ENCODE results near the gene CDSN.

CDSN gene

DNA sequence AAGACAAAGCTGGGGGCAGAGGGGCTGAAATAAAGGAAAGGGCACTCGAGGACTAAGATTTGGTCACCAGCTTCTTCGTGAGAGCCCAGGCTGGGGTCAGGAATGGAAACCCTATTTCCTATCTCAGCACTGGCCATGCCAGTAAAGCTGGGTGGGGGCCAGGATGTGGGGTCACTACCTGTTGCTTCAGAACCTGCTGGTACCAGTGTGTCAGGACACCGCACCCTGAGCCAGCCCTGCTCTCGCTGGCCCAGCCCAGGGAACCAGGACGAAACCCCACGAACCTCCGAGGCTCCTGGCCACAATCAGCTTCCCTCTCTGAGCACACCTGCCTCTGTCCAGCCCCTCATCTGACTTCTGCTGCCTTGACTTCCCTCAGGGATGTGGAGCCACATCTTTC, 2.1 kb downstream of the CDSN start:
- in situ Hi-C loops (cut with MboI; ENCODE audit: low sequenced_read_pairs, unreplicated experiment) = no loop called here
- TF ChIP-seq, protein P1, sequence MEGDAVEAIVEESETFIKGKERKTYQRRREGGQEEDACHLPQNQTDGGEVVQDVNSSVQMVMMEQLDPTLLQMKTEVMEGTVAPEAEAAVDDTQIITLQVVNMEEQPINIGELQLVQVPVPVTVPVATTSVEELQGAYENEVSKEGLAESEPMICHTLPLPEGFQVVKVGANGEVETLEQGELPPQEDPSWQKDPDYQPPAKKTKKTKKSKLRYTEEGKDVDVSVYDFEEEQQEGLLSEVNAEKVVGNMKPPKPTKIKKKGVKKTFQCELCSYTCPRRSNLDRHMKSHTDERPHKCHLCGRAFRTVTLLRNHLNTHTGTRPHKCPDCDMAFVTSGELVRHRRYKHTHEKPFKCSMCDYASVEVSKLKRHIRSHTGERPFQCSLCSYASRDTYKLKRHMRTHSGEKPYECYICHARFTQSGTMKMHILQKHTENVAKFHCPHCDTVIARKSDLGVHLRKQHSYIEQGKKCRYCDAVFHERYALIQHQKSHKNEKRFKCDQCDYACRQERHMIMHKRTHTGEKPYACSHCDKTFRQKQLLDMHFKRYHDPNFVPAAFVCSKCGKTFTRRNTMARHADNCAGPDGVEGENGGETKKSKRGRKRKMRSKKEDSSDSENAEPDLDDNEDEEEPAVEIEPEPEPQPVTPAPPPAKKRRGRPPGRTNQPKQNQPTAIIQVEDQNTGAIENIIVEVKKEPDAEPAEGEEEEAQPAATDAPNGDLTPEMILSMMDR (IDR thresholded peaks at IDR 0.05; ENCODE audit: borderline replicate concordance, control extremely low read depth, extremely low read depth, insufficient read depth, missing control alignments) = no peak
- DNase-seq (ENCODE audit: low spot score) = no peak

DNA sequence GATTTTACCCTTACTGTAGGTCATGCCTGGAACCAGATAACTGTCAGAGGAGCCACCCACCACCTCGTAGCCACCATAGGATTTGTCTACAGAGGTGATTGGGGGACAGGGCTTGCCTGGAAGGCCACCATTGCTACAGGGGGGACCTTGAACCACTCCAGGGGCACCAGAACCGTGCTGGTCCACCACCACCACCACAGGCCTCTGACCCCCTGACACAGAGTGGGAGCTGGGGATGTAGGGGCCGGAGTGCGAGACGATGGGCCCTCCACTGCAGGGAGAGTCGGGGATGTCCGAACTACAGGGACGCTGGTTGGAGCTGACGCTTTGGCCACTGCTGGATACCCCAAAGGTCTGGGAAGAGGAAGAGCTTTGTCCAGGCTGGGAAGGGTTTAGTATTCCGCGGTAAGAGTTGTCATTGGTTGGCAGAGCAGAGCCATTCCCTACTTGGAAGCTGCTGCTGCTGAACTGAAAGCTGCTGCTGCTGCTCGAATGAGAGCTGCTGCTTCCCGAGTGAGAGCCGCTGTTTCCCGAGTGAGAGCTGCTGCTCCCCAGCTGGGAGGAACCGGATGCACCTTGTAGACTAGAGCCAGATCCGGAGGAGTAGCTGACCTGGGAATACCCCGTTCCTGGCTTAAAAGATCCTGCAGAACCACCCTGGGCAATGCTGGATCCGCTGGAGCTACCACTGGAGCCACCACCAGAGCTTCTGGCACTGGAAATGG, 3.4 kb downstream of the CDSN start:
- in situ Hi-C loops (cut with MboI; ENCODE audit: low sequenced_read_pairs, unreplicated experiment) = no loop called here
- TF ChIP-seq, protein P1 (IDR thresholded peaks at IDR 0.05; ENCODE audit: borderline replicate concordance, control extremely low read depth, extremely low read depth, insufficient read depth, missing control alignments) = no peak
- no peak for DNase-seq (ENCODE audit: low spot score)

- no peak for DNase-seq (ENCODE audit: low spot score)
- in situ Hi-C loops (cut with MboI; ENCODE audit: low sequenced_read_pairs, unreplicated experiment) = no loop called here
- TF ChIP-seq, protein P1 (IDR thresholded peaks at IDR 0.05; ENCODE audit: borderline replicate concordance, control extremely low read depth, extremely low read depth, insufficient read depth, missing control alignments) = no peak
Observed at GRCh38 chr6:31115941-31116560, 4.2 kb downstream of the CDSN start.

DNA sequence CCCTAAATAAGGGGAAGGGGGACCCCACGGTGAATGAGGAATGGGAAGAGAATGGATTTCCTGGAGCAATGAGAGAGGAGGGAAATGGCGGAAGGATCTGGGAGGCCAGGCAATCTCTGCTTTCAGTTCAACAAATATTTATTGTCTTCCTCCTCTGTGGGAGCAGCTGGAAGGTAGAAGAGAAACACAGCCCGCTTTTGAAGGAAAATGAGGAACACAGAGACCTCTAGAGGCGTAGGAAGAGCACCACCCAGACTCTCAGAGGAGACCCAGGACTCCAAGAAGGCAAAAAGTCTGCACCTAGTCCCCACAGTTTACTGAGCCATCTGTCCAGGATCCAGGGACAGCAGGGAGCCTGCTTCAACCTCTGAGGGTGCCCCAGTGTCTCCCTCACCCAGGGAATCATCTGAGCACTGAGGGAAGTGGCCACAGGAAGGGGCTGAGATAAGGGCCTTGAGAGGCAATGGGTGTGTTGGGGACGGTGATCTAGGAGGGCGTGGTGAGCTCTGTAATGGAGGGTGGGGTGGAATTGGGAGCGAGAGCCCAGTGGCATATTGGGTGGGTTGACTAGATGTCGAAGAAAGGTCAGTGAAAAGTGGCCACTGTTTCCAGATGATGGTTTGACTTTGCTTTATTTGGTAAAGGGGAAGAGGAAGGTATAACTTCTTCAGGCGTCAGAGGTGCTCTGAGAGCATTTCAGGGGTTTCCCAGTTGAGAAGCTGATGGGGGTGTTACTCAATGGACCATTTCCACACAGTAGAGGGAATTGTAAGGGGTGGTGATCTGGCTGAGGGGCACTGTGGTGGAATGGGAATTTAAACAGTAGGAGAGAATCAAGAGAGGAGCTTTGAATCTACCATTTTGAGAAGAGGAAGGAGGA, 5.0 kb downstream of the CDSN start:
- DNase-seq (ENCODE audit: low spot score) = no peak
- in situ Hi-C loops (cut with MboI; ENCODE audit: low sequenced_read_pairs, unreplicated experiment) = no loop called here
- TF ChIP-seq, protein P1 (IDR thresholded peaks at IDR 0.05; ENCODE audit: borderline replicate concordance, control extremely low read depth, extremely low read depth, insufficient read depth, missing control alignments) = no peak

GRCh38 chr6:31114541-31114878, 5.7 kb downstream of the CDSN start, which contains the start of gene PSORS1C1:
TSS of gene PSORS1C1 (plus strand) at chr6:31114800. CDS start at chr6:31129633, 14,833 bp downstream.
- DNase-seq (ENCODE audit: low spot score) = peak; percentile 6
- in situ Hi-C loops (cut with MboI; ENCODE audit: low sequenced_read_pairs, unreplicated experiment) = no loop called here
- TF ChIP-seq, protein P1 (IDR thresholded peaks at IDR 0.05; ENCODE audit: borderline replicate concordance, control extremely low read depth, extremely low read depth, insufficient read depth, missing control alignments) = no peak

GRCh38 chr6:31113861-31114540, 6.2 kb downstream of the CDSN start:
- in situ Hi-C loops (cut with MboI; ENCODE audit: low sequenced_read_pairs, unreplicated experiment) = no loop called here
- DNase-seq (ENCODE audit: low spot score) = peak; percentile 3
- TF ChIP-seq, protein P1 (IDR thresholded peaks at IDR 0.05; ENCODE audit: borderline replicate concordance, control extremely low read depth, extremely low read depth, insufficient read depth, missing control alignments) = no peak
